HG02623 (cell line): ENCODE measurements around the gene KLHL36.

Source experiments
- ATAC-seq: cut with Tn5 transposase; IDR thresholded peaks from one replicate; pipeline ENCODE4 v1.9.1; 2021; ENCODE audit warnings: moderate library complexity; ENCODE audit not compliant: unreplicated experiment

KLHL36 gene

DNA sequence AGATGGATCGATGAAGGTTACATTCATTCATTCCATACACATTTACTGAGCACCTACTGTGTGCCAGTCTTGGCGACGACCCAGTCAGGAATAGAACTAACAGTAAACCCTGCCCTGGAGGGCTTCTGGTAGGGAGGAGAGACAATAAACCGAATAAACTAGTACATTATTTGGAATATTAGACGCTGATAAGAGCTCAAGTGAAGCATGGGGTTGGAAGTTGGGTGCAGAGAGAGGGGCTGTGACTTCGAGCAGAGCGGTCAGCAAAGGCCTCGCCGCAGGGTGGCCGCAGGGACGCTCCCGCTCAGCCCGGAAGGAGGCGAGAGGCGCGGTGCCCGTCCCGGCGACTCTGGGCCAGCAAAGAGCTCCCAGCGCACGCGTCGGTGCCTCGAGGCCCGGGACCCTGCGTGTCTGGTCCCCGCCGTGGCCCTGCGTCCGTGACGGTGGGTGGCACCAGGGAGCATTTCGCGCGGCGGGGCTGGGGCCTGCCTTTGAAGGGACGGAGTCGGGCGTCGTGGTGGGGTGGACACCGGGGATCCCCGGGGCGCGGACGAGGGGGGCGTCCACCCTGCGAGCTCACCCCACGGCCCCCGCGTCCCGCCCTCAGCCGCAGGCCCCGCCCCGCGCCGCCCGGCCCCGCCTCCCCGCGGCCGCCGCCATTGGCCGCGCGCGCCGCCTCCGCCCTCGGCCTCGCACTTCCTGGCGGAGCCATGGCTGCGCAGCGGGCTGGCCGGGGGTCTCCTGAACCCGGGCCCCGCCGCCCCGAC, at the start of gene KLHL36:
Gene KLHL36, plus strand, starts transcription at position 684 of the 767 bp plus-strand sequence. CDS start 2,357 bp downstream, outside the sequence.
- peak; percentile 86 for ATAC-seq

DNA sequence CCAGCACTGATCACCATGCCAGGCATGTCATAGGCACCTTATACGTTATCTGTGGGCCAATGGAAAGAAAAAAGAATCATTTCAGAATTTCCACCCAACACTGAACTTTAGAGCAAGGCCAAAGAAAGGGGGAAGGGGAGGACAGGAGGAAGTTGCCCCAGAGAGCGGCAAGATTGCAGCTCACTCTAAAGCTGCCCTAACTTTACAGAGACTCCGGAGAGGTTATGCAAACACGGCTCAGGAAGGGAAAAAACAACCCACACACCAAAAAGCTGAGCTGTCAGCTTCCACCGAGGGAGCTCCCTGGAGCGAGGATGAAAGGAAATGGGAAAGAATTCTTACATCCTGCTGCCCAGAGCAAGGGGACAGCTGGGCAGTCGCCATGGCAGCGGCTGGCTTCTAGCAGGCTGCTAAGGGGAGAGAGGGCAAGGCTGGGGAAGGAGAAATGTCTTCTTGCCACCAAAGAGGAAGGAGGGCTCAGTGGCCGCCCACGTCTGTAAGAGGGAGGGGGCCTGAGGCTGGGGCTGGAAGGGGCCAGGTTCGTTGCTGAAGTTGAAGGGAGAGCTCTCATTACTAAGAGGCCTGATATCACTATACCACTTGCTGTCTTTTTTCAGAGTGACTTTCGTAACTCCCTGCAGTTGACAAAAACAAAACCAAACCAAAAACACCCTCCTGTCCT, 48.6 kb upstream of the KLHL36 start:
- ATAC-seq = peak; percentile 39

DNA sequence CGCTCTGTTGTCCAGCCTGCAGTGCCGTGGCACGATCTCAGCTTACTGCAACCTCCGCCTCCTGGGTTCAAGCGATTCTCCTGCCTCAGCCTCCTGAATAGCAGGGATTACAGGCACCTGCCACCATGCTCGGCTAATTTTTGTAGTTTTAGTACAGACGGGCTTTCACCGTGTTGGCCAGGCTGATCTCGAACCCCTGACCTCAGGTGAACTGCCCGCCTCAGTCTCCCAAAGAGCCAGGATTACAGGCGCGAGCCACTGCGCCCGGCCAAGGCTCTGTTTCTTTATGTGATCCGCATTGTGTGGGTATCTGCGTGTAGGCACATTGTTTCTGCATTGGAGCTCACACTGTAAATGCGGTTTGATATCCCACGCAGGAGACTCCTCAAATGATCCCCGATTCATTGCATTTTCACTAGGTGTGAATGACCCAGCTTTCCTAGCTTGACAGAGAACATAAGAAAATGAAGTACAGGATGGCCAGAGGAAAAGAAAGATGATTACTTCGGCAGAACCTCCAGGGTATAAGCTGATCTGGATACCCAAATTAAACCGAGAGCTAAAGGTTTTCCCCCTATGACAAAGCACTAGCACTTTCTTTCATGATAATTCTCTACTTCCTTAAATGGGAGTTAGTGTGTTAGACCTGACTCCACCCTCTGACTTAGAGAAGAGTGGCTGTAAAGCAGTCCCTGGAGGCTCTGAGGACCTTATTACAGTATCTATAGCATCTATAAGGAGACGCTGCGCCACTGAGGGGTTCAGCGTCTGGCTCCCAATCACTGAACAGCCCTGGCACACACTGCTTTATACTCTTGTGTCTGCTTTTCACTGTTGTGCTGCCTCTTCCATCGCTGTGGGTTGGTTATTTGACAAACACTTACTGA, 47.7 kb upstream of the KLHL36 start:
- peak; percentile 67 for ATAC-seq

DNA sequence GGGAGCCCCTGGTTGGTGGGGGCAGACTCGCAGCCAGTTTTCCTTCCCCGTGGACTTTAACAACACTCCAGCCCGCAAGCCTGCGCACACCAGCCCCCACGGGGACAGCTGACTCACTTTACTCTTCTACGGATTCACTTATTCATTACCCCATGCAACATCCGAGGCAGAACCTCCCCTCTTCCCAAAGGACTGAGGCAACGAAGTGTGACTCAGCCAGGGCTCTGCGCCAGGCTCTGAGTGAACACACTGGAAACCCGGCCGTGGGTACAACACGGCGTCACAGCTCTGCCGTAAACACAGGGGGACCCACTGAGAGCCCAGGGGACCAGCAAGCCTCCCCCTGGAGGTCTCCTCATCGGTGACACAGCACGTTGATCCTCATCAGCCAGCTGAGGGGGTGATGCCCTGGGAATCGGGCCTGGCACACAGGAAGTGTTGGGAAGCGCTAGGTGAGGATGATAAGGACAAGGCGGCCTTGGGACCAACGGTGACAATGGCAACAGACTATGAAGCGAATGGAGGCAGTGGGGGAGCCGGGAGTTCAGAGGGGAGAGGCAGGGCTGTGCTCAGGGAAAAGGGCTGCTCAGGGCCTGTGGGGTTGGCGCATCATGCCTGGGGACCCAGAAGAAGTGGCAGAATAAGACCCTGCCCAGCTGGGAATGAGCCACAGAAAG, 45.0 kb upstream of the KLHL36 start:
- ATAC-seq = no peak

DNA sequence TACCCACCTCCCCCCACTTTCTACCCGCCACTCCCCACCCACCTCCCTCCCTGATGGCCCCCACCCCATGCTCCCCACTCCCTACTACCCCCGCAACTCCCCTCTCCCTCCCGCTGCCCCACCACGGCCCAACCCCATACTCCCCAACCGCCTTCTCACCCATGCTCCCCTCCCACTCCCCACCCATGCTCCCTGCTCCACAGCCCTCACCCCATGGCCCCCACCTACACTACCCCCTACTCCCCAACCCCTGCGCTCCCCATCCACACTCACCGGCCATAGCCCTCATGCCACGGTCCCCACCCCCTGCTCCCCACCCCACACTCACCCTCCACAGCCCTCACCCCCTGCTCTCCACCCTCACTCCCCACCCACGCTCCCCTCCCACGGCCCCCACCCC, 44.4 kb upstream of the KLHL36 start:
- ATAC-seq = no peak

DNA sequence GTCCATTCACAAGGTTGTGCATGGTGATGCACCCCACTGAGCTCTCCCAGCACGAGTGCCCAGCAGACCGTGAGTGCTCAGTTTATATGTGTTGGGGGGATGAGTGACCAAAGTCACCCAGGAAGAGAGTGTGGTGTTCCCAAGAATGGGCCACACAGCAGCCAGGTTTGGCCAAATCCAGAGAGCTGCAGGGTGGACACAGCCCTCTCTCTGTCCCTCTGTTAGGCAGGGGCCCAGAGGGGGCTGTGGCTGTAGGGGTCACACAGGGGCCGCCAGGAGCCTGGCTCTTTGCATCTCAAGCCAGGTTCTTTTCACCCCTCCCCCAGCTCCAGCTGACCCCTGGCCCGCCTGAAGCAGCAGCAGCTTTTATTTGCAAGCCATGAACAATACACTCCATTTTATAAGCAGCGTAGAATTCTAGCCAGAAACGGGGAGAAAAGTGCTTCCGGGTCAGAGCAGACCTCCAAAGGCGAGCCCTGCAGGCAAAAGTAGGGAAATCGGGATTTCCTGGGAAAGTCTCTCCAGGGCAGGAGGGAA, 43.8 kb upstream of the KLHL36 start:
- no peak for ATAC-seq

DNA sequence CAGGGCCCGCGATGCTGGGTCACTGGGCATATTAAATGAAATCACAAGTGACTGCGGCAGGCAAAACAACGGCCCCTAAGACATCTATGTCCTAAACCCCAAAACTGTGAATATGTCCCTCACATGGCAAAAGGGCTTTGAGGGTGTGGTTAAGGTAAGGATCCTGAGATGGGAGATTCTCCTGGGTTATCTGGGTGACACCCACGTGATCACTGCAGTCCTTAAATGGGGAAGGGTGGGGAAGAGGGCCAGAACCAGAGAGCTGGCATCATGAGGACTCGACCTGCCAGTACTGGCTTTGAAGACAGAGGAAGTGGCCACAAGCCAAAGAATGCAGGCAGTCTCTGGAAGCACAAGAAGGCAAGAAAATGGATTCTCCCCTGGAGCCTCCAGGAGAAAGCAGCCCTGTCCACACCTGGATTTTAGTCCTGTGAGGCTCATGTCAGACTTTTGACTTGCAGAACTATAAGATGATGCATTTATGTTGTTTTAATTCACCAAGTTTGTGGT, 42.9 kb upstream of the KLHL36 start:
- no peak for ATAC-seq

DNA sequence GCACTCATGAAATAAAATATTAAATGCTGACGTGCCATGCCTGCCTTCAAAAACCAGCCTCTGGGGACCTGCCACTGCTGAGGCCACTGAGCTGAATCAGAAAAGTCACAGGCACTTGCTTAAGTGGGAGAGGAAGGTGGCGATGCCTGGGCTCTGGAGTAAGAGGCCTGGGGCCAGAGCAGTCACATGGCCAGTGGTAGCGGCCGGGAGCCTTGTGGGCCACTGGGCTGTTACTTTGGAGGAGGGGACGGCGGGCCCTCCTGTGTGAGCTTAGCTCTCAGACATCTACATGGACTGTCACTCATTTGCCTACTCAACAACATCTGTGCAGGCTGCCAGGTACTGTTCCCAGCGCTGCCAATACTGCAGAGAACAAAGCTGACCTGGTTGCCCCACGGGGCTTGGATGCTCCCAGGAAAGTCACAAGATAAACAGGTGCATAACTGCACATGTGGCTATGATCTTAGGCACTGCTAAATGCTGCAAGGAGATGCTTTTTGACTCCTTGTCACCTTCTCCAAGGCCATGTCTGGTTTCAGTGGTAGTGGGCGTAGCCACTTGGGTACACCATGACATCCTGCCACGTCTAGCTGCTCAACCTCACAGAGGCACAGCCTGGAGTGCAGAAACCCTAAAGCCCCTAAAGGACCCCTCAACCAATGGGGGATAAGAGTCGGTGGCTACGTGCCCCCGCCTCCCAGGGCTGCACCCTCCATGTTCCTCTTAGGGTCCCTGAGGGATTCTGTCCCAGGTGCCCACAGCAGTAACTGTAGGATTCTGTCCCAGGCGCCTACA, 42.0 kb upstream of the KLHL36 start:
- ATAC-seq = no peak

DNA sequence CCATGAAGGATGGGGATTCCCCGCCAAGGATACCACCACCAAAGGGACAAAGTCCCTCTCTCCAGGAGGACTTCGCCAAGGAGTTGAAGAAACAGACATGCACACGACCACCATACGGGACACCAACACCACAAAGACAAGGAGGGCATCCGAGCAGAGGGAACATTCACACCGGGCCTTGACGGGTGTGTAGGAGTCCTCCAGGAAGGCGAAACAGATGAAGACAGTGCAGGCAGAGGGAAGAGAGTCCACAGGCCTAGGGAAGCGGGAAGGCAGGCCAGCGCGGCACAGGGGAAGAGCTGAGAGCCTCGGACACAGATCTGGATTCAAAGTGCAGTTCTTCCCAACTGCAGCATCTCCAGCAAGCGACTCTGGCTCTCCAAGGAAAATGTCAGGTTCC, 41.2 kb upstream of the KLHL36 start:
- no peak for ATAC-seq

DNA sequence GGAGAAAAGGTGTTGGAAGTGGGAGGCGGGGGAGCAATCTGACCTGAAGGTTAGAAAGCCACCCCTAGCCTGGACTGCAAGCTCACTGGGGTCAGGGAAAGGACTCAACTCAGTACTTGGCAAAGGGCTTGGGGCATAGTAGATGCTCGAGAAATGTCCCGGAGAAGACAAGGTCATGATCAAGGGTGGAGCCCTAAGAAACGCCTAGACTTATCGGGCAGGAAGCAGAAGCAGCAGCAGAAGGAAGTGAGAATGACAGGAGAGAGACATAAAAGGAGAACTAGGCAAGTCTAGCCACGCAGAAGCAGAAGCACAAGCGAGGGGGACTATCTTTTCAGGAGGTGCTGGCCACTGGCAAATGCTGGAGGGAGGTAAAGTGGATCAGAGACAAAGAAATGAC, 40.6 kb upstream of the KLHL36 start:
- peak; percentile 60 for ATAC-seq

DNA sequence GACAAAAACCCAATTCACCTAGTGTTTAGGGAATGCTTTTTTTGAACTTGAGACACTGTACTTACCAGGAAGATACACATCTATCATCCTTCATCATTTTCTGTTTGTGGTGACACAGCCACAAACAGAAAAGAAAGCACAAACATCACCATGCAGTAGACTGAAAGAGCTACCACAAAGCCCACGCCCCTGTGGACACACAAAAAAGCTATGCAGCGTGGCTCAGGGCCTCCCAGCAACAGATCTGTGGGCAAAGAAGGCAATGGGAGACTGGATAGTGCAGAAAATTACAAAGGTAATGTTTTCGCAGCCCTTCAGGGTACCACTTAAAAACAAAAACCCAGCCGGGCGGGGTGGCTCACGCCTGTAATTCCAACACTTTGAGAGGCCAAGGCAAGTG, 40.0 kb upstream of the KLHL36 start:
- ATAC-seq = no peak

DNA sequence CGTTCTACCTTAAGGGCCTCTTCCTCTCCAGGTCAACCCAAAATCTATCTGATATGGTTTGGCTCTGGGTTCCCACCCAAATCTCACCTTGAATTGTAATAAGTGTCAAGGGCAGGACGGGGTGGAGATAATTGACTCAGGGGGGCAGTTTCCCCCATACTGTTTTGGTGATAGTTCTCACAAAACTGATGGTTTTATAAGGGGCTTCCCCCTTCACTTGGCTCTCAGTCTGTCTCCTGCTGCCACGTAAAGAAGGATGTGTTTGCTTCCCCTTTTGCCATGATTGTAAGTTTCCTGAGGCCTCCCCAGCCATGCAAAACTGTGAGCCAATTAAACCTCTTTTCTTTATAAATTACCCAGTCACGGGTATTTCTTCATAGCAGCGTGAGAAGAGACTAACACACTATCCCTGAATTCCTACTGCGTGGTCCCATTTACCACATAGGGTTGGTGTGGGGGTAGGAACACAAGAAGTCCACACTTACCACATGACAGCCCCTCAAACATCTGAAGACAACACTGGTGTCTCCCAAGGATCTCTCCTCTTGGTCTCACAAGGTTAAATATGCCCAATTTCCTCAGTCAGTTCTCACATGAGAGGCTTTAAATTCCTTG, 38.6 kb upstream of the KLHL36 start:
- ATAC-seq = no peak

DNA sequence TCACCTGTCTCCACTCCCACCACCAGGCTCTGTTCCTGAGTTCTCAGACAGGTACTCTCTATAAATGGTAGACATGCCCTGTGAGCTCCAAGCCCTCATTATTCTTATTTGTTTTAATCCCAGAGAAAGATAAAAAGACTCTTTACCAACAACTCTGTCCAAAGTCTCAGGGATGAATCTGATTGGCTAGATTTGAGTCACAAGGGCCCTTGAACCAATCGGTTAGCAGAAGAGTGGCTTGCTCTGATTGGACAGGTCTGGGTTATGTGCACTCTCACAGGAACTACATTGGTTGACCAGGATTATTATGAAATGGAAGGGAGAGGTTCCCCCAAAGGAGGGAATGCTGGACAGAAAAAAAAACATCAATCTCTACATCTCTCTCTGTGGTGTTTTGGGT, 37.9 kb upstream of the KLHL36 start:
- no peak for ATAC-seq

DNA sequence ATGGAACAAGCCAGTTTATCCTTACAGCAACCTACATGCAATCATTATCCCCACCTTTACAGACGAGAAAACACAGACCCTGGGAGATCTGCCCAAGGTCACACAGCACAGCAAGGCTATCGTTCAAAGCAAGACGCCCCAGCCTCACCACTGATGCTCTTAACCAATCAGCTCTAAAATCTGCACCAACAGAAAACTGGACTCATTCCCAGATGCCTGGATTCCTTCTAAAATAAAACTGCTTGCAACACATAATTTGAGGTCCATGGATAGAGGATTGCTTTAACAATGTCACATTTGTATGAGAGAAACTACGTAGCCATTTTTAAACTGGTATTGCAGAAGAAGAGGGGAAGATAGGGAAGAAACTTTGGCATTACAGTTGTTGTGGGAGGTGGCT, 37.3 kb upstream of the KLHL36 start:
- ATAC-seq = no peak

DNA sequence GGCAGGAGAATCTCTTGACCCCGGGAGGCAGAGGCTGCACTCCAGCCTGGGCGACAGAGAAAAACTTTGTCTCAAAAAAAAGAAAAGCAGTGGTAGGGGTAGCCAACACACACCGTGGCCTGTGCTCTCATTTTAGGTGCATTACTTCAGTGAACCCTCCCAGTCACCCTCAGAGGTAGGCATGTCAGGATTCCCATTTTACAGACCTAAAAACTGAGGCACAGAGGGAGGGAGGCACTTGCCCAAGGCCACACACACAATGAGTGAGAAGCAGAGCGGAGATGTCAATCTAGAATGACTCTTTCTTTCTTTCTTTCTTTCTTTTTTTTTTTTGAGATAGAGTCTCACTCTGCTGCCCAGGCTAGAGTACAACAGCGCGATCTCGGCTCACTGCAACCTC, 35.6 kb upstream of the KLHL36 start:
- no peak for ATAC-seq

DNA sequence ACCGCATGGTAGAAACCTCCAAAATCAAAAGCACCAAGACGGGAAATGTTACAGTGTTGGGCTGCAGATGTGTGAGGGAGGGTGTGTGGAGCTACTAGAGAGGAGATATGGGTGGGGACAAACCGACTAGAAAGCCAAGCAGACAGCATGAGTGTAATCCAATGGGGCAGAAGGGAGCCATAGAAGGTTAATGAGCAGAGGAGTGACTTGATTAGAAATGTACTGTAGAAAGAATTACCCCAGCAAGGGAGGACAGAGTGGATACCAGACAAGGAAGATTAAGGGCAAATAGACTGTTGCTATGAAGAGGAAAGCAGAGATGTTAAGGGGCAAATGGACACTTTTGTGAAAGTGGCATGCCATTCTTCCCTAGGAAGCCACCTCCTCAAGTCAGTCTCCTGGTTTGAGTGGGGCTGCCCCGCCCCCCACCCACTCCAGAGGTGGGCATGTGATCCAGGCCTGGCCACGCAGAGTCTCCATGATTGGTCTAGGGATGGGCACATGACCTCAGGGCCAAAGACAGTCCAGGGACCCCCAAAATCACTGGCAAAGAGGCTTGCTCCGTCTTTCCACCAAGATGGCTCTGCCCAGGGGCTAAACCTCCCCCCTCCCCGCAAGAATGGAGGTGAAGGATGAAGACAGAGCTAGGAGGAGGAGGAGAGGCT, 34.8 kb upstream of the KLHL36 start:
- no peak for ATAC-seq

DNA sequence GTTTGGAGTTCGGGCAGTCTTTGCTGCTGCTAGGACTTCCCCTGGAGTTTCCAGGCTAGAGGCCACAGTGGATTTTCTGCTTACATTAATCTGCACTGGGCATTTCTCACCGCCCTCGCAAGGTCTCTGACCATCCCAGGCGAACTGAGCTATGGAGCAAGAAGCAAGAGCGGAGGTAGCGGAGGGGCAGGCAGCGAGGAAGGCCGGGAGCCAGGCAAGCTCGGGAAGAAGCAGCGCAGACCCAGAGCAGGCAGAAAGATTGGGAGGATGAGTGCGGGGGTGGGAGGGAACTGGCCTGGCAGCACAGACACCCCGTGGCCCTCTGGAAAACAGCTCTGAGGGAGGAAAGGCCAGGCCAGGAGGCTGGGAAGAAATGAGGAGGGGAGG, 34.2 kb upstream of the KLHL36 start:
- no peak for ATAC-seq

DNA sequence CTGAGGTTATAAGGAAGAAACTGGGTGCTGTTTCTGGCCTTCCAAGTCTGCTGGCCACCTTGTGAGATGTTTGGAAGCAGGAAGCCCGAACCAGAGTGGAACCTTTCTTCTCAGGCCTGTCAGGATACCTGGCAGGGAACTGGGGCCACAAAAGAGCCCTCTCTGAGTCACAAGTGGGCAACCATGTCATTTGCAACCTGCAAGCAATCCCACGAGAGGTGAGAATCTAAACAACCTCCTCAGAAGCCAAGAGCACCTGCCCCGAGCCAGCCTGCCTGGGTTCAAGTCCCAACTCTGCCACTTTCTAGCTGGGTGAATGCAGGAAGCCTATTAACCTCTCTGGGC, 33.7 kb upstream of the KLHL36 start:
- no peak for ATAC-seq
